HepG2 (cell line): Measurements from ENCODE around the gene DVL3. TPM values are rescaled to one million over a fixed set of nuclear protein-coding genes. Genes with fewer than 3 reads are reported as not detected.

Experiments used
- CHD4 ChIP-seq: fragments of 200-600 bp; sonication (generic); IDR thresholded peaks from 2 replicates; pipeline ENCODE4 v1.7.0; 2017; ENCODE audit warnings: mild to moderate bottlenecking, low read length, borderline replicate concordance
- EED ChIP-seq: sonication (generic); formaldehyde crosslinking; IDR thresholded peaks from 2 replicates; pipeline ENCODE4 v1.5.0; 2020; ENCODE audit warnings: mild to moderate bottlenecking, missing genetic modification reagents
- ETV6 ChIP-seq: sonication (generic); formaldehyde crosslinking; conservative IDR thresholded peaks from 2 replicates; pipeline ENCODE4 v1.4.0; 2020; ENCODE audit warnings: missing genetic modification reagents
- KDM3A ChIP-seq: IDR thresholded peaks from 2 replicates; pipeline ENCODE4 v1.6.1; 2018; ENCODE audit warnings: low read depth, missing compliant biosample characterization
- KLF11 ChIP-seq: IDR thresholded peaks from 2 replicates; pipeline ENCODE4 v1.6.1; 2016; ENCODE audit warnings: missing compliant biosample characterization
- SRSF4 ChIP-seq: fragments of 200-400 bp; formaldehyde crosslinking; IDR thresholded peaks from one replicate; pipeline ENCODE4 v1.6.1; 2018; ENCODE audit warnings: mild to moderate bottlenecking, low read depth, low read length, moderate library complexity; ENCODE audit not compliant: poor library complexity, severe bottlenecking
- TAF1 ChIP-seq: sonication (generic); formaldehyde crosslinking; IDR thresholded peaks from 2 replicates; pipeline ENCODE4 v1.4.0; 2020; ENCODE audit warnings: missing genetic modification reagents
- ZNF333 ChIP-seq: sonication (generic); formaldehyde crosslinking; IDR thresholded peaks from 2 replicates; pipeline ENCODE4 v1.4.0; 2020; ENCODE audit warnings: mild to moderate bottlenecking, missing genetic modification reagents, borderline replicate concordance
- ZNF367 ChIP-seq: sonication (generic); formaldehyde crosslinking; IDR thresholded peaks from 2 replicates; pipeline ENCODE4 v1.4.0; 2020; ENCODE audit warnings: missing genetic modification reagents, borderline replicate concordance
- ZNF616 ChIP-seq: sonication (generic); formaldehyde crosslinking; IDR thresholded peaks from 2 replicates; pipeline ENCODE4 v1.5.0; 2020; ENCODE audit warnings: low read depth, mild to moderate bottlenecking, missing genetic modification reagents
- polyA plus RNA-seq, 8 experiments: library from polyadenylated mRNA; depleted of rRNA in 3 of 8; stranded (reverse) in 7 of 8; unstranded in 1 of 8; fragments of >200 nt; fragmentation: Illumina TruSeq in 4 of 8; extraction: Trizol in 4 of 8; gene quantifications; 2 replicates each; pipeline versions ENCODE4 v1.2.1 to v1.2.3, GENCODE V29; 2011 to 2016; ENCODE audit warnings: low read depth in 4 of 8, missing spikeins in 1 of 8, mixed read lengths in 1 of 8; ENCODE audit not compliant: insufficient read depth in 1 of 8
- total RNA-seq, 5 experiments: library from RNA; depleted of rRNA; stranded (reverse); fragments of >200 nt; fragmentation: Illumina TruSeq; extraction: Trizol; gene quantifications; 2 replicates each; pipeline ENCODE4 v1.2.3, GENCODE V29; 2016; ENCODE audit warnings: low read depth in 1 of 5
- TF ChIP-seq, protein P1 (sequence below): sonication (generic); formaldehyde crosslinking; IDR thresholded peaks from 2 replicates; pipeline ENCODE4 v1.9.0; 2021; ENCODE audit warnings: missing genetic modification reagents, borderline replicate concordance
- TF ChIP-seq, protein P2 (sequence below): sonication (generic); formaldehyde crosslinking; IDR thresholded peaks from 2 replicates; pipeline ENCODE4 v1.4.0; 2020; ENCODE audit warnings: missing genetic modification reagents, borderline replicate concordance
- TF ChIP-seq, protein P3 (sequence below): sonication (generic); formaldehyde crosslinking; IDR thresholded peaks from 2 replicates; pipeline ENCODE4 v1.8.0; 2022; ENCODE audit warnings: missing genetic modification reagents, mild to moderate bottlenecking, inconsistent platforms, borderline replicate concordance
- TF ChIP-seq, protein P4 (sequence below): sonication (generic); formaldehyde crosslinking; conservative IDR thresholded peaks from 2 replicates; pipeline ENCODE4 v1.4.0; 2020; ENCODE audit warnings: missing genetic modification reagents
- TF ChIP-seq, protein P5 (sequence below): sonication (generic); formaldehyde crosslinking; IDR thresholded peaks from 2 replicates; pipeline ENCODE4 v1.9.0; 2021; ENCODE audit warnings: missing genetic modification reagents, mild to moderate bottlenecking, borderline replicate concordance

DVL3 gene
- total and polyA plus RNA-seq, 2 of the 13 experiments (the other 11 are each of a cell fraction or from before 2014, with no cell fraction given), result 29.0 to 36.1 TPM

DNA sequence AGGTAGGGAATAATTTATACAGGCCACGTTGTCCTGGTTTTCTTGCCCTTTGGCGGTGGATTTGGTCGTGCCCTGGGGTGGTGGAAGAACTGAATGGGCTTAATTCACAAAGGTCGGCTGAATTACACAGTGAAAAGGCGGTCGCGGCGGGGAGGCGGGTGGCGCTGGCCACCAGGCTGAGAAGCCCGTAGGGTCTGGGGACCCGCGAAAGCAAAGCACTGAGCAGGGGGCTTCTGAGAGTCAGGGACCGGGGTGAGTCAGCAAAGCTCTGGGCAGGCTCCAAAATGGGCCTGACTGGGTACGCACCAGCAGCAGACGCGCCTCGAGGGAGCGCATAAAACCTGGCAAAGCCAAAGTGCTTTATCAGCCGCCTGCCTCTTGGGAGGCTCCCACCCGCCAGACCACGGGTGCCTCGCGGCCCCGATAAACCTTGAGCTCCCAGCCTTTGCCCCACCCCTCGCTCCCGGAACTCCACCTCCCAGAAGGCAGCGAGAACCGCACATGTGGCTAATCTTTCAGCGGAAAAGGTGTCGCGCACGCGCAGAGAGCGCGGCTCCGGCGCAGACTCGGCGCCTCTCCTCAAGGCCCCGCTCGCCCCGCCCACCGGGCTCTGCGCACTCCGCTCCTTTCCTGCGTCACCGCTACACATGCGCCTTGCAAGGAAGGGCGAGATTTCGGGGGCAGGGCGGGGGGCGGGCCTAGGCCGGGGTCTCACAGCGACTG, 30.4 kb downstream of the DVL3 start (continued):
- TF ChIP-seq ZNF367 (CRISPR knock-in tag), result no peak
- TF ChIP-seq, protein P1, sequence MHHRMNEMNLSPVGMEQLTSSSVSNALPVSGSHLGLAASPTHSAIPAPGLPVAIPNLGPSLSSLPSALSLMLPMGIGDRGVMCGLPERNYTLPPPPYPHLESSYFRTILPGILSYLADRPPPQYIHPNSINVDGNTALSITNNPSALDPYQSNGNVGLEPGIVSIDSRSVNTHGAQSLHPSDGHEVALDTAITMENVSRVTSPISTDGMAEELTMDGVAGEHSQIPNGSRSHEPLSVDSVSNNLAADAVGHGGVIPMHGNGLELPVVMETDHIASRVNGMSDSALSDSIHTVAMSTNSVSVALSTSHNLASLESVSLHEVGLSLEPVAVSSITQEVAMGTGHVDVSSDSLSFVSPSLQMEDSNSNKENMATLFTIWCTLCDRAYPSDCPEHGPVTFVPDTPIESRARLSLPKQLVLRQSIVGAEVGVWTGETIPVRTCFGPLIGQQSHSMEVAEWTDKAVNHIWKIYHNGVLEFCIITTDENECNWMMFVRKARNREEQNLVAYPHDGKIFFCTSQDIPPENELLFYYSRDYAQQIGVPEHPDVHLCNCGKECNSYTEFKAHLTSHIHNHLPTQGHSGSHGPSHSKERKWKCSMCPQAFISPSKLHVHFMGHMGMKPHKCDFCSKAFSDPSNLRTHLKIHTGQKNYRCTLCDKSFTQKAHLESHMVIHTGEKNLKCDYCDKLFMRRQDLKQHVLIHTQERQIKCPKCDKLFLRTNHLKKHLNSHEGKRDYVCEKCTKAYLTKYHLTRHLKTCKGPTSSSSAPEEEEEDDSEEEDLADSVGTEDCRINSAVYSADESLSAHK (CRISPR knock-in tag), result no peak
- TF ChIP-seq, protein P2, sequence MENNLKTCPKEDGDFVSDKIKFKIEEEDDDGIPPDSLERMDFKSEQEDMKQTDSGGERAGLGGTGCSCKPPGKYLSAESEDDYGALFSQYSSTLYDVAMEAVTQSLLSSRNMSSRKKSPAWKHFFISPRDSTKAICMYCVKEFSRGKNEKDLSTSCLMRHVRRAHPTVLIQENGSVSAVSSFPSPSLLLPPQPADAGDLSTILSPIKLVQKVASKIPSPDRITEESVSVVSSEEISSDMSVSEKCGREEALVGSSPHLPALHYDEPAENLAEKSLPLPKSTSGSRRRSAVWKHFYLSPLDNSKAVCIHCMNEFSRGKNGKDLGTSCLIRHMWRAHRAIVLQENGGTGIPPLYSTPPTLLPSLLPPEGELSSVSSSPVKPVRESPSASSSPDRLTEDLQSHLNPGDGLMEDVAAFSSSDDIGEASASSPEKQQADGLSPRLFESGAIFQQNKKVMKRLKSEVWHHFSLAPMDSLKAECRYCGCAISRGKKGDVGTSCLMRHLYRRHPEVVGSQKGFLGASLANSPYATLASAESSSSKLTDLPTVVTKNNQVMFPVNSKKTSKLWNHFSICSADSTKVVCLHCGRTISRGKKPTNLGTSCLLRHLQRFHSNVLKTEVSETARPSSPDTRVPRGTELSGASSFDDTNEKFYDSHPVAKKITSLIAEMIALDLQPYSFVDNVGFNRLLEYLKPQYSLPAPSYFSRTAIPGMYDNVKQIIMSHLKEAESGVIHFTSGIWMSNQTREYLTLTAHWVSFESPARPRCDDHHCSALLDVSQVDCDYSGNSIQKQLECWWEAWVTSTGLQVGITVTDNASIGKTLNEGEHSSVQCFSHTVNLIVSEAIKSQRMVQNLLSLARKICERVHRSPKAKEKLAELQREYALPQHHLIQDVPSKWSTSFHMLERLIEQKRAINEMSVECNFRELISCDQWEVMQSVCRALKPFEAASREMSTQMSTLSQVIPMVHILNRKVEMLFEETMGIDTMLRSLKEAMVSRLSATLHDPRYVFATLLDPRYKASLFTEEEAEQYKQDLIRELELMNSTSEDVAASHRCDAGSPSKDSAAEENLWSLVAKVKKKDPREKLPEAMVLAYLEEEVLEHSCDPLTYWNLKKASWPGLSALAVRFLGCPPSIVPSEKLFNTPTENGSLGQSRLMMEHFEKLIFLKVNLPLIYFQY (CRISPR knock-in tag), result peak; percentile 42; the same call in 1 of the 2 replicates
- TF ChIP-seq SRSF4, result no peak
- TF ChIP-seq KLF11 (CRISPR knock-in tag), result 0 out of 2 replicates have a peak, but pooled peaks have one; percentile 34
- TF ChIP-seq KDM3A, result 0 out of 2 replicates have a peak, but pooled peaks have one; percentile 36
- TF ChIP-seq EED, result 0 out of 2 replicates have a peak, but pooled peaks have one; percentile 21
- TF ChIP-seq, protein P3, sequence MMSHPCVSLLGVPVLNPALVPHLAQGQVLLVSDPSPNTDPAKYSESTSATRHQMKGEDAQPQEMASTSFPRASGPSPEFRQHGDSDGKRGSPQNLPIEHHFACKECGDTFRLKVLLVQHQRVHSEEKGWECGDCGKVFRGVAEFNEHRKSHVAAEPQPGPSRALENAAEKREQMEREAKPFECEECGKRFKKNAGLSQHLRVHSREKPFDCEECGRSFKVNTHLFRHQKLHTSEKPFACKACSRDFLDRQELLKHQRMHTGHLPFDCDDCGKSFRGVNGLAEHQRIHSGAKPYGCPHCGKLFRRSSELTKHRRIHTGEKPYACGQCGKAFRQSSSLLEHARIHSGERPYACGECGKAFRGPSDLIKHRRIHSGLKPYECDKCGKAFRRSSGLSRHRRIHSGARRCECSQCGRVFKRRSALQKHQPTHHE (CRISPR knock-in tag), result 0 out of 2 replicates have a peak, but pooled peaks have one; percentile 39
- TF ChIP-seq ZNF616 (CRISPR knock-in tag), result no peak
- TF ChIP-seq TAF1, result peak; percentile 43; the same call in 1 of the 2 replicates
- TF ChIP-seq ZNF333 (CRISPR knock-in tag), result no peak; the same call in 1 of the 2 replicates
- TF ChIP-seq, protein P4, sequence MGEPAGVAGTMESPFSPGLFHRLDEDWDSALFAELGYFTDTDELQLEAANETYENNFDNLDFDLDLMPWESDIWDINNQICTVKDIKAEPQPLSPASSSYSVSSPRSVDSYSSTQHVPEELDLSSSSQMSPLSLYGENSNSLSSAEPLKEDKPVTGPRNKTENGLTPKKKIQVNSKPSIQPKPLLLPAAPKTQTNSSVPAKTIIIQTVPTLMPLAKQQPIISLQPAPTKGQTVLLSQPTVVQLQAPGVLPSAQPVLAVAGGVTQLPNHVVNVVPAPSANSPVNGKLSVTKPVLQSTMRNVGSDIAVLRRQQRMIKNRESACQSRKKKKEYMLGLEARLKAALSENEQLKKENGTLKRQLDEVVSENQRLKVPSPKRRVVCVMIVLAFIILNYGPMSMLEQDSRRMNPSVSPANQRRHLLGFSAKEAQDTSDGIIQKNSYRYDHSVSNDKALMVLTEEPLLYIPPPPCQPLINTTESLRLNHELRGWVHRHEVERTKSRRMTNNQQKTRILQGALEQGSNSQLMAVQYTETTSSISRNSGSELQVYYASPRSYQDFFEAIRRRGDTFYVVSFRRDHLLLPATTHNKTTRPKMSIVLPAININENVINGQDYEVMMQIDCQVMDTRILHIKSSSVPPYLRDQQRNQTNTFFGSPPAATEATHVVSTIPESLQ (CRISPR knock-in tag), result no peak
- TF ChIP-seq, protein P5, sequence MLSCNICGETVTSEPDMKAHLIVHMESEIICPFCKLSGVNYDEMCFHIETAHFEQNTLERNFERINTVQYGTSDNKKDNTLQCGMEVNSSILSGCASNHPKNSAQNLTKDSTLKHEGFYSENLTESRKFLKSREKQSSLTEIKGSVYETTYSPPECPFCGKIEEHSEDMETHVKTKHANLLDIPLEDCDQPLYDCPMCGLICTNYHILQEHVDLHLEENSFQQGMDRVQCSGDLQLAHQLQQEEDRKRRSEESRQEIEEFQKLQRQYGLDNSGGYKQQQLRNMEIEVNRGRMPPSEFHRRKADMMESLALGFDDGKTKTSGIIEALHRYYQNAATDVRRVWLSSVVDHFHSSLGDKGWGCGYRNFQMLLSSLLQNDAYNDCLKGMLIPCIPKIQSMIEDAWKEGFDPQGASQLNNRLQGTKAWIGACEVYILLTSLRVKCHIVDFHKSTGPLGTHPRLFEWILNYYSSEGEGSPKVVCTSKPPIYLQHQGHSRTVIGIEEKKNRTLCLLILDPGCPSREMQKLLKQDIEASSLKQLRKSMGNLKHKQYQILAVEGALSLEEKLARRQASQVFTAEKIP (CRISPR knock-in tag), result no peak
- TF ChIP-seq ETV6 (CRISPR knock-in tag), result no peak
- no peak for TF ChIP-seq CHD4
